GM18870 (cell line): ENCODE results near the gene TMEM178B.

Source experiments
- ATAC-seq: cut with Tn5 transposase; IDR thresholded peaks from one replicate; pipeline ENCODE4 v1.9.1; 2021; ENCODE audit warnings: moderate library complexity; ENCODE audit not compliant: unreplicated experiment

TMEM178B gene

DNA sequence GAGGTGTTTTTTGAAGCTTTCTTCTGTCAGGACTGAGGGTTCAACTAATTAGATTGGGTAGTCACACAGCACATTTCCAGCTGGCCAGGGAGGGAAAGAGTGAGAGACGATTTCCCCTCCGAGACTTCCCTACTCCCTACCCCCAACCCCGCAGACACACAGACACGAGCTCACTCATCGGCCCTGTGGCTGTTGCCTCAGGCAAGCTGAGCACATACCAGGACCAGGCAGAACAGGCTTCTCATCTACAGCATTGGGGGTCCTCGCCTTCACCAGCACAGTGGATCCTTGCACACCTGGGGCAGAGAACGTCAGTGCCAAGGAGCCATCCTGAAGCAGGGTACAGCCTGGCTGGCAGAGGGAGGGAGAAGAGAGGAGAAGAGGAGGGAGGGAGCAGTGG, 144.1 kb downstream of the TMEM178B start:
- ATAC-seq, result no peak

DNA sequence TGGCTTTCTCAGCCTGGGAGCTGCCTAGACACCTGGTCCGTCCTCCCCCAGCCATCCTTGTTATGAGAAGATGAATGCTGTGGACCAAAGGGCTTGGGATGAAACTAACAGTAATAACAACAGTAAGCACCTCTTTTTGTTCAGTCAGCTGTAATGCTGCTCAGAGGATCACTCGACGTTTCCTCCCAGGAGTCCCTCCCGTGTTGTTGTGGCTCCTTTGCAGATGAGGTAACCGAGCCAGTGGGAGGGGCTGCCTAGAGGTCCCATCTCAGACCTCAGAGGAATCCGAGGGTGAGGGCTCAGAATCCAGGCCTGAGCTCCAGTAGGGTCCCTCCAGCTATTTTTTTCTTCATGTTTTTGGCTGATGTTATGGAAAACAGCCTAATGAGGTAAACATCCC, 145.1 kb downstream of the TMEM178B start:
- no peak for ATAC-seq

DNA sequence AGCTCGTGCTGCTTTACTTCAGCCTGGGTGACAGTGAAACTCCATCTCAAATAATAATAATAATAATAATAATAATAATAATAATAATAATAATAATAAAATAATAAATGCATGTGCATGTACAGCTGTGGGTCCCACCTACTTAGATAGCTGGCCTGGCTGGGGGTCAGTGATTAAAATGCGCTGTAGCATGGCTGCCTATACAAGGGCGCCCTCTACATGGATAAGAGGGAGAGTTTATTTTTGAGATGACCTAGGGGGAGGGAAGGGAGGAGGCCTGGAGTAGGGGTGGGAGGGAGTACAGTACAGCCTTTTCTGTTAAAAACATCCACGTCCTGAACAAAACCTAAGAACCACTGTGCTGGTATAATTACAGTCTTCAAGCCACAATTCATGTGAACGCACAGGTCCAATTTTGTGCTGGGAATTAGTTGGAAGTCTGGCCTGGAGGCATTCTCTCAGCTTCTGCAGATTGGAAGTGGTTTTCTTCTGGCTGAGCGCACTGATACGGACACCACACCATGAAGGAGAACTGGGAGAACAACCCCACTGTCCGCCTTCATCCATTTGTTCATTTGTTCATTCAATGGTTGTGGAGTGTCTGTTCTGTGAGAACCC, 146.5 kb downstream of the TMEM178B start:
- ATAC-seq, result no peak

DNA sequence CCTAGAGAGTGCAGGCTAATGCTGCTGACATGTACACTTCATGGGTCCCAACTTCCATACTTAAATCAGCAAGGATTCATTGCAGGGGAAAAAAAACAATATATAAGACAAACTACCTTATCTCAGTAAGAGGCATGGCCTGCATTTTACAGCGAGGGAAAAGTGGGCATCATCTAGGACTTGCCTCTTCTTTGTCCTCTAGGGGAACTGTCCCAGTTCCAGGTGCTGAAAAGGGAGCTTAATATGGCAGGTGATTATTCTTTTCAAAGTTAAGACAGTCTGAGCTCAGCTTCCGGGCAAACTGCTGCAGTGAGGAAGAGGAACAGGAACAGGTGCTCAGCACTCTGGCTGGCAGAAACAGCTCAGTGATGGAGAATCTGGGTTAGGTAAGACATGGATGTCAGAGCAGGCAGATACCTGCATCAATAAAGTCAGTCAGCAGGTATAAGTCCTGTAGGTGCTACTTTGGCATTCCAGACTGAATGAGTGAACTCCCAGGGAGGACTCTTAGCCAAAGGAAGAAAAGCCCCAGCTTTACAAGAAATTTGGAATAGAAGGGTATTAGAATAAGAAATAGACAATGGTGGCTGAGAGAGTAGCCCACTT, 147.2 kb downstream of the TMEM178B start:
- no peak for ATAC-seq

DNA sequence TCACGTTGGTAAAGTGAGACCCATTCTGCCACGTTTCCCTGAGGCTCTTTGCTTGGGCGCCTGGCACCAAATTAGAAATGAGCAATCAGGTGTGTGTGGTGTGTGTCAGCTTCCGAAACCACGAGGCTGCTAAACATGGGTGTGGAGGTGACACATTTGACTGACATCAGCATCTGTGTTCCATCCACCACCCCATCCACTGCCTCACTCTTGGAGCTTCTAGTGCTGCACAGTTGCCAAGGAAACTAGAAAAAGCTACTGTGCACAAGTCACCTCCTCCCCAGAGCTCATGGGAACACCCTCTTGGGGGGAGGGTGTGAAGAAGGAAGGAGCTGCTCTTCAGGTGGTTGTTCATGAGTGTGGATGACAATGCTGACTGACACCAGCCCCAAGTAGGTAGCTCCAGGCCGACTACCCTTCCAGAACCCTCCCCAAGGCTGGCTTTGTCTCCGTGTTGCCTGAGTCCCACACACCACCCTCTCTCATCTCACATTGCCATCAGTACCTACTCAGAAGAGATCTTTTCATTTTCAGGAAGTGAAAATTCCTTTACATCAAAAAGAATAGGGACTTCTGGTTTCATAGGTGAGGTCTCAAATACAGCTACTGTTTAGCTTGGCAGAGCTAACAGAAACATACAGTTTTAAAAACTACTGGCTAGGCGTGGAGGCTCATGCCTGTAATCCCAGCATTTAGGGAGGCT, 152.2 kb downstream of the TMEM178B start:
- ATAC-seq, result no peak

DNA sequence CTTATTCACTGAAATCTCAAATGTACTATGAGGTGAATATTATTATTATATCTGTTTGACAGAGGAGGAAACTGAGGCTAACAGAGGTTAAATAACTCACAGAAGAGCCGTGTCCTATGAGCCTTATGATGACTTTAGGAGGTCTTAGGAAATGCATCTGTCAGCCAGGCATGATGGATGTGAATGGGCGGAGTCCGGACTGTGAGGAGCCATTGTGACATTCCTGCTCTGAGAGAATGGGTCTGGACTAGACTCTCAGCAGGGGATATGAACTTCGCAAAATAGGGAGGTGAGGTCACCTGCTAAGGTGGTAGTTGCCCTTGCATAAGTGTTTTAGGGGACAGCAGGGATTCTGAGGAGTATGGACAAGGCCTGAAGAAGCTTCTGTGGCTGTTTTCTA, 153.6 kb downstream of the TMEM178B start:
- no peak for ATAC-seq

DNA sequence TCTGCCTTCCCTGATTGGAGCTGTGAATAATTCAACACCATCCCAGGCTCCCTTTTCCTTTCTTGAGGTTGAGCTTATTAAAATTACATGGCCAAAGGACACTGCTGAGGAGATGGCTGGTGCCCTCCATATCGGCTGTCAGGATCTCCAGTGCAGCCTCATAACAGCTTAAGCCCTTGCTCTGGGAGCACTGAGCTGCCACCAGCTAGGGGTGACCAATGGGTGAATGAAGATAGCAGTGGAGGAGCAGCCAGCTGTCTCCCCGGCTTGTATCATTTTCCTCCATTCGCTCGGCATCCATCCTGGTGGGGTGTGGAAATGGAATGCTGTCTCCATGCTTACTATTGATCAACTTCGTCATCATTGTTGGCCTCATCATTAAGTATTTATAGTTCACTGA, 154.6 kb downstream of the TMEM178B start:
- no peak for ATAC-seq

DNA sequence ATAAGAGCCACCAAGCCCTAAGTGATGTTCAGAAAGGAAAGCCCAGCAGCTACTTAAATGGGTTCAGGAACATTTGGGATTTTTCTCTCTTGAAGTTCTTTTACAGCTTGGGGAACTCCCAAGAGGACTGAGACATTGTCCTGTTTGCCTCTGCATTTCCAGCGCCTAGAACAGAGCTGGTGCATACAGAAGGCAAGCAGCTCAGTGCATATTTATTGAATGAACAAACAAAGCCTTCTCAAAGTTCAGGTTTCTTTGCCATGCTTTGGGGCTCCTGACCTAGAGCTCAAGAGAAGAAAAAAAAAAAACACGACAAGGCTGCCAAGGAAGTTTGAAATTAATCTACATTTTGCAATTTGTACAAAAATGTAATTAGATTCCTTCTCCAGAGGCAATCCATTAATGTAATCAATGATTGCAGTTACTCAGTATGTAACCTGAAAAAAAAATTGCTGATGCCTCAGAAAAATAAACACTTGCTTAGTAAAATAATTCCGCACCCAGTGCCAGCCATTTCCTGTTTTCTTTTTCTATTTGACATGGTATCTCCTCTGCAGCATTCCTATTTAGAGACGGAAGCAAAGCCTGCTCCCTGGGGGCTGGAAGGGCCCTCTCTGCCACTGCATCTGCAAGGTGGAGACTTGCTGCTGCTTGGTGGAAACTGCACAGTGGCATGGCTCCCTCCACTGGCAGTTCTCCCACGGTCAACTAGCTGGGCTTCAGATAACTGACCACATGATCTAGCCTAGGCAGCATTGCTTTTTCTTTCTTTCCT, 157.3 kb downstream of the TMEM178B start:
- no peak for ATAC-seq

DNA sequence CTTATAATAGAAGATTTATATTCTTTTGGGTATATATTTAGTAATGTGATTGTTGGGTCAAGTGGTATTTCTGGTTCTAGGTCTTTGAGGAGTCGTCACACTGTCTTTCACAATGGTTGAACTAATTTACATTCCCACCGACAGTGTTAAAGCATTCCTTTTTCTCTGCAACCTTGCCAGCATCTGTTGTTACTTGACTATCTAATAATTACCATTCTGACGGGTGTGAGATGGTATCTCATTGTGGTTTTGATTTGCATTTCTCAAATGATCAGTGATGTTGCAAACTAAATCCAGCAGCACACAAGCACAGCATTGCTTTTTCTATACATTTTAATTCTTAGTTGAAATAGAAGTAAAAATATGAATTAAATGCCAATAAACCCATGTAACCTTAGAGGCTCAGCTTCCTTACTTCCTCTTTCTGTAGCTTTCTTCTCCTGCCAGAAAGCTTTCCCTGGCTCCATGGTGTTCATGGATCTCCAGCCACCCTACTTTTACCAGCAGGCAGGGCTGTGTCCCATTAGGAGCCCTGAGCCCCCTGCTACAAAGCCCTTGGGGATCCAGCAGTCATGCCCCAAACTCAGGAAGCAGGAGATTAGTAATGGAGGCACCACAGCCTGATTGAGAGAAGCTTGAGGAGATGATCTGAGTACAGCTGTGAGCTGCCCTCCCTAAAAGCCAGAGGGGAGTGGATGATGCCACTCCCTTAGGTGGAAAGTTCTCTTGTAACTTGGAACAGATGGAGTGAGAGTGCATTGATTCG, 158.6 kb downstream of the TMEM178B start:
- ATAC-seq, result no peak

DNA sequence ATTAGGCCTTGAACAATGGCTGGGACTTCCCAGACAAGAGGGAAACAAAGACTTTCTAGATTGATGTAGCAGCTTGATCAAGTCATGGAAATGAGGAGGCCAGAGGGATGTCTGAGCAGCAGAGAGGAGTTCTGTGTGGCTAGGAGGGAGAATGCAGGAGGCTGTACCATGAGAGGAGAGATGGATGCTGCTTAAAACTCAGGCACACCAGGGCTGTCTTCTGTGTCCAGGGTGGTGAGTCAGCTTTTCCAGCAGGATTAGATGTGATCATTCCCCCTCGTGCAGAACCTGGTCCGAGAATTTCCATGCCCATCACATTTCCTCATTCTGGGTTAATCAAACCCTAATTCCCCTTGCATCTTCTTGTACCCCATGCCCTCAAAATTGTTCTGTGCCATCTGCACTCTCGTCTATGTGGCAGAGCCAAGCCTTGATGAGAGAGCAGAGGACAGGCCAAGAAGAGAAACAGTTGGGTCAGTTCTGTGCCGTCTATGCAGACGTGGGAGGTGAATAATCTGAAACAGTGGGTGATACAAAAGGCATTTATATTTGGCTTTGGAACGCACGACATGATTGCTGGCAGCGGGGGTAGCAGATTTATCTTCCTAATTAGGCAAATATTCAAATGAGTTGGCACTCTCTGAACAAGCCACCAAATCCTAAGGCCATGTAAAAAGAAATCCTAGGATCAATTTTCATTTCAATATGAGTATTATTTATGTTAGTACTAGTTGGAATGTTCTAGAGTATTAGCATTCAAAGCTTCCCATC, 160.7 kb downstream of the TMEM178B start:
- ATAC-seq, result no peak

DNA sequence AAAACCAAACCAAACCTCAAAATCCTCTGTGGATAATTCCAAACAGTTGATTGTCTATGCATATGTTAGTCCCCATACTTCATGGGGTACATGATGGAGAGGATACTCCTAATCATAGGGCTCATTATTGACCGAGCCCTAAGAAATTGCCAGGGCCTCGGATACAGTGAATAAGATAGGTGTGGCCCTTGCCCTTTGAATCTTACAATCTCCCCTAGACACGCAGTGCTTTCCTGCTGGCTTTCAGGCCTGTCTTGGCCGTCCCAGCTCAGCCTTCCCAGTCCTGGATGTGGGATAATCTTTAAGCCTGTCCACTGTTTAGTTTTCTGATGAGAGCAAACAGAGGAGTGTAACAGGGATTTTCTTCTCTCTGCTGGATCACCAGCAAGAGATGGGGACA, 161.8 kb downstream of the TMEM178B start:
- no peak for ATAC-seq

DNA sequence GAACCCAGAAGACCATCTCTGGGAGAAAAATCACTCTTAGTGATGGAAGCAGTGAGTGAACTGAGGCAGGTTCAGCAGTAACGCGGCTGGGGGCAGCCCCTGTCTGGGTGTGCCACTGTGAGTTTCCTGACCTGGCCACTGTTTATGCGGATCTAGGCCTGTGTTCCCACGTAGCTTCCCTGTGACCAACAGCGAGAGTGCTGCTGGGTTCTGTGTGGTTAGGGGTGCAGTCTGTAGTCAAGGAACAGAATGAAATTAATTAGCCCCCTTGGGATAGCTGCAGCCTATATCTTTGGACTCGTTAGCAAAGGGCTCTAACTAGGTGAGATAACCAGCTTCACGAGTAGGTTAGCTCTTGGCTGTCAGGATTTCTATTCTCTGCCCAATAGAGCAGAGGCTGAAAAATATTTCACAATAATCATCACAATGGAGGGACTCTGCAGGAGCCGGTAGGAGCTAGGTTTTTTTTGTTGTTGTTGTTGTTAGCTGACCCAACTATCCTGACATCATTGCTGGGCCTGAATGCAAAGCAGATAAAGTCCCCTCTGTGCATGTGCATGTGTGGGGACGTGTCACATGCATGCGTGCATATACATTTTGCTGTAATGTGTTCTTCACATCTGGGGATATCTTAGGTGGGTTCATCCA, 164.9 kb downstream of the TMEM178B start:
- ATAC-seq, result no peak

DNA sequence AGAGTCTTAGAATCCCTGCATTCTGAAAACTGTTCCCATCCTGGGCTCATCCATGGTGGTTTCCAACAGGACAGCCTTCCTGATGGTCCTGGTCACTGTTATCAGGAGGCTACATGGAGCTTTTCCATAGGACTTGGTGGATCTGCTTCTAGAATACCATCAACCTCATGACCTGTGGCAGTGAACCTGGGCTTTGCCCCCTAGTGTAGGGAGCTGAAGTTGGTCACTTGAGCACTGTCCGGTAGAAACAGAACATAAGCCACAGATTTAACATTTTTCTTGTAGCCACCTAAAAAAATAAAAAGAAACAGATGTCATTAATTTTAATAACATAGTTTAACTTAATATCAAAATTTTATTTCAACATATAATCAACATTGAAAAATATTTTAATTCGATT, 165.8 kb downstream of the TMEM178B start:
- ATAC-seq, result no peak

DNA sequence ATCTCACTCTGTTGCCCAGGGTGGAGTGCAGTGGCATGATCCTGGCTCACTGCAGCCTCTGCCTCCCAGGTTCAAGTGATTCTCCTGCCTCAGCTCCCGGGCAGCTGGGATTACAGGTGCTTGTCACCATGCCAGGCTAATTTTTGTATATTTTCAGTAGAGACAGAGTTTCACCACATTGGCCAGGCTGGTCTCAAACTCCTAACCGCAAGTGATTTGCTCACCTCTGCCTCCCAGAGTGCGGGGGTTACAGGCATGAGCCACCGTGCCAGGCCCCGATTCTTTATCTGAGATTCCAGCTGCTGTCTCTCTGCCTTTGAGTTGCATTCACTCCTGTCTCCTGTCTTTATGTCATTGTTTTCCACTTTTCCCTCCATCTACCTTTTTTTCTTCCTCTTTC, 168.7 kb downstream of the TMEM178B start:
- no peak for ATAC-seq

DNA sequence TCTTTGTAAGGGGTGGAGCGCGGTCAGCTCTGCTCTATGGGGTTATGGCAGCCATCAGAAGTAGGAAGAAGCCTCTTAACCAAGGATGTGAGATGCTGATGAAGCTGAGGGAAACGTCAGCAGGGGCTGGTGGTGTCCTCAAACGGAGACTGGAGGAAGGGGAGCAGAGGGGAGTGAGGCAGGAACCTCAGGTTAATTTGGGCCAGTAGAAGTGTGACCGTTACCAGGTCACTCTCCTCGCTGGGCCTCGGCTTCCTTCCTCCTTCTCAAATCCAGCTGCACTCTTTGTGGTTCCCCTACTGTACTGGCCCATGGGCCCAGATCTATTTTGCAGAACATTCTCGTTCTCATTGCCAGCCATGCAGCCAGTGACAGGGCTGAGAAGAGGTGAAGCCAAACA, 169.5 kb downstream of the TMEM178B start:
- no peak for ATAC-seq

DNA sequence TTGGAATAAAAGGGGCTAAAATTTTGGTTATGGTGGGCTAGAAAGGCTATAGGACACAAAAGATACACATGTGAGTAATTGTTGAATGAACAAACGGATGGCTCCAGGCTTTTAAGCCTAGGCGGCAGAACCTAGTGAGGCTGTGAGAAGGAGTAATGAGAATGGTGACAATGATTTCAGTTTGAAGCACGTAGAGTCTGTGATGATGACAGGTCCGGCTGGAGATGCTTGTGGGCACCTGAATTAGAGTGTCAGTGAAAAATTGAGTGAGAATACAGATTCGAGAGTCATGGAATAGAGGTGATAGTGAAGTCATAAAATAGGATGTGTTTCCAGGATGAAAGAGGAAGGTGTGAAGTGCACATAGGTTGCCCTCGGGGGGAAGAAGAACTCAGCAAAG, 170.6 kb downstream of the TMEM178B start:
- ATAC-seq, result no peak

DNA sequence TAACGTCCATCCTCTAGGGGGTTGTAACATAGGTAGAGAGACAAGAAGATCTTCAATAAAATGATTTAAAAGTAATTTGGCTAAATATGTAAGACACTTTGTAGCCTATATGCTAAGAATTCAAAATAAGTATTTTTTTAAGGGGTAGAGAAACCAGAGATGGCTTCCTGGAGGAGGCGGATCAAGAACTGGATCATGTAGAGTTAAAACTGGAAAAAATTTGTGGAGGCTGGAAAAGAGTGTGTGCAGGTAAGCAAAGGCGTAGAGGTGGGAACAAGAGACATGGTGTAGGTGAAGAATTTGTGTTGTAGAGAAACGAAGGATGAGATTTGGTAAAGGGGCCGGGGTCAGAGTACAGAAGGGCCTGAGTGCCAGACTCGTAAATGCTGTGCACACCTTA, 172.6 kb downstream of the TMEM178B start:
- no peak for ATAC-seq

DNA sequence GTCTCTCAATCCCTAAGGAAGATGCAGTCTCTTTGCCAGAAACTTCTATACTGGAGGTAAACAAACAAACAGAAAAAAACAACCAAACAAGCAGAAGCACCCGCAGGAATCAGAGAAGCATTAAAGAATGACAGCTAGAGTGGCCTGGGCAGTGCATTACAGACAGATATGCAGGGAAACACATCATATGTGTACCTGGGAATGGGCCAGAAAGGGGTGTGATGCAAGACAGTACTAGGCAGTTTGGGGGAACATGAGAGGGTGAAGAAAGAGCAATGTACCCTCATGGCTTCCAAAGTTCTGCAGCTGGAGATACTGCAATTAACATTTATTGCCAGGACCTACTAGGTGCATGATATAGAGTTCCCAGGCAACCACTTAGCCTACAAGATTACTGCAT, 177.3 kb downstream of the TMEM178B start:
- ATAC-seq, result no peak

DNA sequence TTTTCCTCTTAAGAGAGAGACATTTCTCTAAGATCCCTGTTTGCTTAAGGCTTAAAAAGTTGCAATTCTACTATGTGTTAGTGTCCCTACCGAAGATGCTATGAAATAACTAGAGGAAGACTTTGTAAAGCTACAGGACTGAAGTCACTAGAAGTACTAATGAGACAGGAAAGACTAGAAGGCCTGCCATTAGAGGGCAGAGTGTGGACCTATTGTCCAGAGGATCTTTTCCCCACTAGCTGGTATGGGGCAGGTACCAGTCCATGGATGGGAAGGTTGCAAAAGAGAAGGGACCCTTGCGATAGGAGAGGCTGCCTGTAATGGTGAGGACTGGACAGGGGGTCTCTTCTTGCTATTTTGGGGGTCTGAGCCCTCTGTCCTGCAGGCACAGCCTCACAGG, 178.1 kb downstream of the TMEM178B start:
- no peak for ATAC-seq

DNA sequence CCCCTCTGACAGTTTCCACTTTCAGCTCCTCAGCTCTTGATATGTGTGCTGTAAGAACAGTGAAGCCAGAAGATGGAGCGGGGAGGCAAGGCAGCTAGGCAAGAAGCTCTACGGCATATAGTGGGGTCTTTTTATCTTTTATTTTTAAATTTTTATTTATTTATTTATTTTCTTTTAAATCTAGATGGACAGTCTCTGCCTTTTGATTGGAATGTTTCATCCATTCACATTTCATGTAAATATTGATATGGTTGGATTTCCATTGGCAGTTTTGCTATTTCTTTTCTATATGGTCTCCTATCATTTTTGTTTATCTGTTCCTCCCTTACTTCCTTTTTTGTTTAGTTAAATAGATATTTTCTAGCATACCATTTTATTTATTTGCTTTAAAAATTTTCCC, 183.7 kb downstream of the TMEM178B start:
- no peak for ATAC-seq
